AG09319 (cell line): ENCODE measurements around the gene CDH22.

Source experiments
- DNase-seq: peaks from one replicate; pipeline ENCODE4 v3.0.0-alpha.2; 2010; ENCODE audit warnings: low read depth; ENCODE audit errors: extremely low read depth
- TF ChIP-seq, protein P1 (sequence below): IDR thresholded peaks from 2 replicates; pipeline ENCODE4 v1.5.1; 2011; ENCODE audit warnings: low read depth, mild to moderate bottlenecking, inconsistent platforms, low read length, moderate library complexity

CDH22 gene

GRCh38 chr20:46228670-46229069 is 79.6 kb downstream of the CDH22 start:
- TF ChIP-seq, protein P1, sequence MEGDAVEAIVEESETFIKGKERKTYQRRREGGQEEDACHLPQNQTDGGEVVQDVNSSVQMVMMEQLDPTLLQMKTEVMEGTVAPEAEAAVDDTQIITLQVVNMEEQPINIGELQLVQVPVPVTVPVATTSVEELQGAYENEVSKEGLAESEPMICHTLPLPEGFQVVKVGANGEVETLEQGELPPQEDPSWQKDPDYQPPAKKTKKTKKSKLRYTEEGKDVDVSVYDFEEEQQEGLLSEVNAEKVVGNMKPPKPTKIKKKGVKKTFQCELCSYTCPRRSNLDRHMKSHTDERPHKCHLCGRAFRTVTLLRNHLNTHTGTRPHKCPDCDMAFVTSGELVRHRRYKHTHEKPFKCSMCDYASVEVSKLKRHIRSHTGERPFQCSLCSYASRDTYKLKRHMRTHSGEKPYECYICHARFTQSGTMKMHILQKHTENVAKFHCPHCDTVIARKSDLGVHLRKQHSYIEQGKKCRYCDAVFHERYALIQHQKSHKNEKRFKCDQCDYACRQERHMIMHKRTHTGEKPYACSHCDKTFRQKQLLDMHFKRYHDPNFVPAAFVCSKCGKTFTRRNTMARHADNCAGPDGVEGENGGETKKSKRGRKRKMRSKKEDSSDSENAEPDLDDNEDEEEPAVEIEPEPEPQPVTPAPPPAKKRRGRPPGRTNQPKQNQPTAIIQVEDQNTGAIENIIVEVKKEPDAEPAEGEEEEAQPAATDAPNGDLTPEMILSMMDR: no peak
- no peak for DNase-seq

DNA sequence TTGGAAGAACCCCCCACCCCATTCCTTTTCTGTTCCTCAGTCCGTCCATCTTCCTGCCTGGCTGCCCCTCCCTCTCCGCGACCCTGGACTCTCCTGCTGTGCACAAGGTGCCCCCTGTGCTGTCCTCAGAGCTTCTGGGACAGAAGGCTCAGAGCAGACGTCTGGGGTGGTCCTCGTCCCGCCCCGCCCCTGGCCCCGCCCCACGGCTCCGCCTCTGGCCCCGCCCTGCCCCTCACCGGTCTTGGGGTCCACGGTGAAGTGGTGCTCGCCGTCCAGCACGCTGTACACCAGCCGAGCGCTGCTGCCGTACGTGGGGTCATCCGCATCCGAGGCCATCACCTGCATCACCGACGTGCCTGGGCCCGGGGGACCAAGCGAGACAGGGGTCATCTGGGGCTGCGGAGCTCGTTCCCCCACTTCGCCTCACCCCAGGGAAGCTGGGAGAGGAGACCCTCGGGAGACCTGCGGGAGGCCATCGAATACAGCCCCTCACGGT is 81.0 kb downstream of the CDH22 start:
- no peak for DNase-seq
- TF ChIP-seq, protein P1: no peak

GRCh38 chr20:46226602-46227001 is 81.7 kb downstream of the CDH22 start:
- TF ChIP-seq, protein P1: no peak
- no peak for DNase-seq

DNA sequence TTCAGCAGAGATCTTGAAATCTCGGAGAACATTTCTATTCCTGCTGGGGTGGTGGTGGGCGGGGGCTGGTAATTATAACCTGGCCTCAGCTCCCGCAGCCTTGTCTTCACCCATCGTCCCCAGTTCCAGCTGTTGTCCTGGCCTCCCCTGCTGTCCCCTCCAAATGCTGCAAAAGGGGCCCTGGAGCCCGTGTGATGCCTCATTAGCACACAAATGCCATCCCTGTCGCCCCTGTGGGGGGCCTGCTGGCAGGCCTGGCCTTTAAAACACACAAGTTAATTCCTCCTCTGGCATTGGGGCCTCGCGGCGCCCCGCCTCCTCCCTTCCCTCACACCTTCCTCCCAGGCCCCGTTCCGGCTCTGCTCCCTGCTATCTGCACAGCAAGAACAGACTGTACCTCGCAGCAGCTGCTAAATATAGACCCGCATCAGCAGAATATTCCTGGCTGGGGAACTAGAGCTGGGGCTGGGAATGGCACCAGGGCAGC is 85.7 kb downstream of the CDH22 start:
- no peak for DNase-seq
- TF ChIP-seq, protein P1: no peak

GRCh38 chr20:46221256-46221833 is 87.0 kb downstream of the CDH22 start:
- TF ChIP-seq, protein P1: no peak
- no peak for DNase-seq

- DNase-seq: no peak
- TF ChIP-seq, protein P1: no peak
Measured at GRCh38 chr20:46220455-46221207, 87.7 kb downstream of the CDH22 start.

GRCh38 chr20:46219920-46220319 is 88.4 kb downstream of the CDH22 start:
- DNase-seq: no peak
- TF ChIP-seq, protein P1: no peak
